Neural crest cell (in vitro differentiated cells): Measurements from ENCODE around the gene KNCN. TPM values are rescaled to one million over a fixed set of nuclear protein-coding genes. Genes with fewer than 3 reads are reported as not detected.

Experiments
- DNase-seq: peaks from one replicate; pipeline ENCODE4 v3.0.0; 2021; ENCODE audit warnings: low read depth, mixed read lengths, low spot score
- H3K27ac Mint-ChIP-seq: one replicate; pipeline ENCODE4 v1.8.0; 2021; ENCODE audit warnings: mild to moderate bottlenecking, mixed read lengths; ENCODE audit not compliant: unreplicated experiment
- H3K27me3 Mint-ChIP-seq: 2 replicates; pipeline ENCODE4 v1.8.0; 2021; ENCODE audit warnings: low read depth, mild to moderate bottlenecking, mixed read lengths
- H3K36me3 Mint-ChIP-seq: 2 replicates; pipeline ENCODE4 v1.8.0; 2021; ENCODE audit warnings: low read depth, mild to moderate bottlenecking, mixed read lengths
- H3K4me1 Mint-ChIP-seq: 2 replicates; pipeline ENCODE4 v1.8.0; 2021; ENCODE audit warnings: mixed read lengths
- H3K4me3 Mint-ChIP-seq: one replicate; pipeline ENCODE4 v1.8.0; 2021; ENCODE audit warnings: mild to moderate bottlenecking, mixed read lengths
- H3K9me3 Mint-ChIP-seq: 2 replicates; pipeline ENCODE4 v1.8.0; 2021; ENCODE audit warnings: mixed read lengths
- CTCF ChIP-seq: fragments of 200-600 bp; sonication (generic); conservative IDR thresholded peaks from 2 replicates; pipeline ENCODE4 v1.5.0; 2021; ENCODE audit warnings: antibody characterized with exemption, mild to moderate bottlenecking
- total RNA-seq: library from RNA; stranded (reverse); gene quantifications from 2 replicates; pipeline ENCODE4 v1.2.1, GENCODE V29; 2021

KNCN gene
- total RNA-seq, 1 donor from 2014 or later, result not detected

- Mint-ChIP-seq H3K4me1 (peaks cover 27% of the 10 kb centered on the region), H3K36me3 (no peaks in the 10 kb centered on the region), H3K27me3 (peaks cover 8% of the 10 kb centered on the region), H3K27ac (no peak overlapping the region), H3K4me3 (no peak overlapping the region), H3K9me3 (no peaks in the 10 kb centered on the region)
- TF ChIP-seq CTCF, result no peak
- DNase-seq, result no peak
Measured at GRCh38 chr1:46554236-46554596, 2.8 kb upstream of the KNCN start.

GRCh38 chr1:46553506-46553905, 2.1 kb upstream of the KNCN start:
- H3K4me3 Mint-ChIP-seq, result no peak overlapping the region
- H3K27ac Mint-ChIP-seq, result no peak overlapping the region
- no peak for TF ChIP-seq CTCF
- no peak for DNase-seq
- H3K27me3 Mint-ChIP-seq, result peaks cover 8% of the 10 kb centered on the region
- H3K9me3 Mint-ChIP-seq, result no peaks in the 10 kb centered on the region
- no peaks in the 10 kb centered on the region for H3K36me3 Mint-ChIP-seq
- peaks cover 21% of the 10 kb centered on the region for H3K4me1 Mint-ChIP-seq

GRCh38 chr1:46552357-46553237, 1.1 kb upstream of the KNCN start:
- DNase-seq, result no peak
- H3K27ac Mint-ChIP-seq, result peak overlapping the region; percentile 10
- H3K4me1 Mint-ChIP-seq, result peaks cover 17% of the 10 kb centered on the region
- no peaks in the 10 kb centered on the region for H3K9me3 Mint-ChIP-seq
- H3K27me3 Mint-ChIP-seq, result peaks cover 11% of the 10 kb centered on the region
- H3K4me3 Mint-ChIP-seq, result no peak overlapping the region
- H3K36me3 Mint-ChIP-seq, result no peaks in the 10 kb centered on the region
- TF ChIP-seq CTCF, result no peak

GRCh38 chr1:46550751-46551231, 656 bp downstream of the KNCN start:
- no peak for DNase-seq

More at GRCh38 chr1:46550751-46551231, 656 bp downstream of the KNCN start:
- H3K27me3 Mint-ChIP-seq, result peaks cover 26% of the 10 kb centered on the region
- peaks cover 14% of the 10 kb centered on the region for H3K4me1 Mint-ChIP-seq
- no peak for TF ChIP-seq CTCF
- H3K4me3 Mint-ChIP-seq, result no peak overlapping the region
- no peaks in the 10 kb centered on the region for H3K9me3 Mint-ChIP-seq
- peak overlapping the region; percentile 83 for H3K27ac Mint-ChIP-seq
- H3K36me3 Mint-ChIP-seq, result no peaks in the 10 kb centered on the region
